K562 (cell line): ENCODE results near the gene ATP6V1A. TPM values are rescaled to one million over a fixed set of nuclear protein-coding genes. Genes with fewer than 3 reads are reported as not detected.

Experiments
- ATAC-seq: fragments of 200-7000 bp; cut with Tn5 transposase; 3 replicates; pipeline ENCODE4 v1.9.1; 2020; ENCODE audit warnings: moderate library complexity
- BruUV-seq: library from RNA; stranded (reverse); fragments of 400-500 nt; replicated peaks from 2 replicates; lab custom pipeline; 2021; lab: Mats Ljungman, UMichigan
- CTCF ChIA-PET: fragments of 300-600 bp; formaldehyde crosslinking; extraction: SDS; loops from one replicate; lab custom pipeline; 2021; ENCODE audit warnings: low intra/inter-chr PET ratio; lab: Yijun Ruan, JAX
- POLR2A ChIA-PET: fragments of 300-600, 350-650 bp; sonication (Branson Sonifier 250); formaldehyde crosslinking; extraction: SDS; loops from one replicate; lab custom pipeline; 2021; ENCODE audit warnings: antibody characterized with exemption, inconsistent platforms; lab: Yijun Ruan, JAX
- DNase-seq, 4 experiments: peaks; one replicate each; pipeline versions ENCODE4 v3.0.0 to v3.0.0-alpha.2; 2011 to 2018; ENCODE audit warnings: low spot score in 3 of 4, mixed read lengths in 3 of 4; ENCODE audit errors: extremely low read depth in 1 of 4
- FAIRE-seq: peaks from 2 replicates; lab custom pipeline; 2011; peaks lifted over from hg19 to GRCh38; lab: Jason Lieb, UNC
- H2AFZ ChIP-seq: 2 replicates; pipeline ENCODE4 v1.6.0; 2011; ENCODE audit warnings: low read depth, low read length, control low read depth, inconsistent platforms
- H3K27ac ChIP-seq: fragments of 200-600 bp; 3 replicates; pipeline ENCODE4 v1.8.0; 2011; ENCODE audit warnings: low read depth, mild to moderate bottlenecking, control low read depth, inconsistent platforms, low read length, moderate library complexity, mixed read lengths; ENCODE audit errors: extremely low read depth
- H3K27me3 ChIP-seq, 2 experiments: fragments of 300-600 bp in 1 of 2; 2 replicates in 1 of 2; 3 replicates in 1 of 2; pipeline versions ENCODE4 v1.6.0 to v1.8.0; 2011; ENCODE audit warnings: inconsistent platforms in 2 of 2, low read length in 2 of 2, mild to moderate bottlenecking in 1 of 2, mixed read lengths in 1 of 2, moderate library complexity in 1 of 2; ENCODE audit not compliant: control insufficient read depth in 2 of 2, insufficient read depth in 2 of 2
- H3K36me3 ChIP-seq: fragments of 300-600 bp; 3 replicates; pipeline ENCODE4 v1.8.0; 2011; ENCODE audit warnings: mild to moderate bottlenecking, low read length, inconsistent platforms; ENCODE audit not compliant: control insufficient read depth, insufficient read depth
- H3K4me1 ChIP-seq, 2 experiments: fragments of 200-600 bp in 1 of 2; replicated peaks in 1 of 2; 2 replicates in 1 of 2; 3 replicates in 1 of 2; pipeline versions ENCODE4 v1.5.1 to v1.8.0; 2011; ENCODE audit warnings: inconsistent platforms in 2 of 2, low read length in 2 of 2, mild to moderate bottlenecking in 1 of 2, mixed read lengths in 1 of 2, moderate library complexity in 1 of 2; ENCODE audit not compliant: control insufficient read depth in 2 of 2, insufficient read depth in 2 of 2
- H3K4me2 ChIP-seq: 2 replicates; pipeline ENCODE4 v1.6.1; 2011; ENCODE audit warnings: low read length, control low read depth, inconsistent platforms, mixed read lengths; ENCODE audit not compliant: insufficient read depth
- H3K4me3 ChIP-seq: fragments of 200-600 bp; sonication (generic), shearing (Covaris generic); 2 replicates; pipeline ENCODE4 v1.5.1; 2016; ENCODE audit warnings: control low read depth, inconsistent platforms
- H3K79me2 ChIP-seq: fragments of 200-600 bp; 3 replicates; pipeline ENCODE4 v1.8.0; 2011; ENCODE audit warnings: low read length, inconsistent platforms; ENCODE audit not compliant: control insufficient read depth, insufficient read depth
- H3K9ac ChIP-seq, 2 experiments: 2 replicates each; pipeline versions ENCODE4 v1.6.0 to v1.6.1; 2011; ENCODE audit warnings: low read depth in 2 of 2, low read length in 2 of 2, control low read depth in 1 of 2, inconsistent platforms in 1 of 2, mild to moderate bottlenecking in 1 of 2, mixed read lengths in 1 of 2; ENCODE audit not compliant: insufficient read depth in 1 of 2
- H3K9me1 ChIP-seq: one replicate; pipeline ENCODE4 v1.6.0; 2011; ENCODE audit warnings: inconsistent platforms, mild to moderate bottlenecking, low read length, moderate library complexity; ENCODE audit not compliant: control insufficient read depth, insufficient read depth
- H3K9me3 ChIP-seq: replicated peaks from 2 replicates; pipeline ENCODE4 v1.5.1; 2011; ENCODE audit warnings: low read depth, low read length, inconsistent platforms; ENCODE audit not compliant: control insufficient read depth, insufficient read depth
- H4K20me1 ChIP-seq: replicated peaks from 2 replicates; pipeline ENCODE4 v1.6.1; 2011; ENCODE audit warnings: low read length, inconsistent platforms, mixed read lengths; ENCODE audit not compliant: control insufficient read depth, insufficient read depth
- HLTF ChIP-seq: fragments of 450-650 bp; IDR thresholded peaks from 2 replicates; pipeline ENCODE4 v1.6.1; 2016
- IRF2 ChIP-seq: sonication (generic); formaldehyde crosslinking; IDR thresholded peaks from 2 replicates; pipeline ENCODE4 v1.8.1; 2022; ENCODE audit warnings: mild to moderate bottlenecking, missing genetic modification reagents
- MTA3 ChIP-seq: fragments of 450-650 bp; formaldehyde crosslinking; IDR thresholded peaks from 2 replicates; pipeline ENCODE4 v1.6.1; 2017; ENCODE audit warnings: mild to moderate bottlenecking, borderline replicate concordance
- NFATC3 ChIP-seq: fragments of 450-650 bp; IDR thresholded peaks from 2 replicates; pipeline ENCODE4 v1.6.1; 2017; ENCODE audit warnings: mild to moderate bottlenecking
- NR1H2 ChIP-seq: sonication (generic); formaldehyde crosslinking; IDR thresholded peaks from 2 replicates; pipeline ENCODE4 v1.4.0; 2020; ENCODE audit warnings: mild to moderate bottlenecking, missing genetic modification reagents
- POLR2G ChIP-seq: fragments of 200-400 bp; formaldehyde crosslinking; IDR thresholded peaks from 2 replicates; pipeline ENCODE4 v1.6.1; 2017; ENCODE audit warnings: low read depth, mild to moderate bottlenecking, antibody characterized with exemption, low read length, moderate library complexity
- ZBTB1 ChIP-seq: sonication (generic); formaldehyde crosslinking; IDR thresholded peaks from 2 replicates; pipeline ENCODE4 v1.8.1; 2023; ENCODE audit warnings: missing genetic modification reagents, low read depth, mild to moderate bottlenecking, borderline replicate concordance
- WGBS: fragments of 100-300 bp; shearing (Covaris generic); methylation state at CpG from one replicate; pipeline ENCODE4 v1.1.6; 2016; ENCODE audit warnings: low coverage, mixed read lengths; ENCODE audit not compliant: insufficient coverage; ENCODE audit errors: missing lambda C conversion rate; 5-methylcytosine and 5-hydroxymethylcytosine counted together
- in situ Hi-C: fragments of 300-500 bp; cut with MboI; formaldehyde crosslinking; loops from 4 replicates; pipeline ENCODE4 v1.15.0; 2018; ENCODE audit warnings: inconsistent platforms, mixed read lengths
- intact Hi-C: fragments of 100-400 bp; cut with micrococcal nuclease; formaldehyde crosslinking; loops from 2 replicates; pipeline ENCODE4 v1.14.2; 2022
- polyA plus RNA-seq, 8 experiments: library from polyadenylated mRNA; depleted of rRNA in 4 of 8; stranded (reverse) in 5 of 8; unstranded in 3 of 8; fragments of >200 nt; fragmentation: Nextera tagmentation in 2 of 8; fragmentation: Illumina TruSeq in 1 of 8; extraction: Ambion mirVana in 2 of 8; extraction: Trizol in 1 of 8; gene quantifications; 2 replicates each; pipeline versions ENCODE4 v1.2.1 to v1.2.3, GENCODE V29; 2011 to 2014; ENCODE audit warnings: inconsistent platforms in 1 of 8, missing spikeins in 1 of 8
- total RNA-seq, 7 experiments: library from RNA; depleted of rRNA in 6 of 7; stranded (reverse); fragments of >200 nt in 6 of 7; fragmentation: Illumina TruSeq in 2 of 7; extraction: Trizol in 2 of 7; gene quantifications; 2 replicates each; pipeline versions ENCODE4 v1.2.1 to v1.2.3, GENCODE V29; 2011 to 2021; ENCODE audit warnings: low replicate concordance in 1 of 7

ATP6V1A gene
- total and polyA plus RNA-seq, 9 of the 15 experiments (the other 6 are each of a cell fraction or from before 2014, with no cell fraction given): 23.6 to 57.1 (median 39.9) TPM

GRCh38 chr3:113731694-113732093 is 15.1 kb upstream of the ATP6V1A start:
- no peak overlapping the region for H3K4me2 ChIP-seq
- H4K20me1 ChIP-seq: peaks cover 12% of the 10 kb centered on the region
- 94% methylated on average over 4 of the region's 4 CpGs for WGBS
- ChIA-PET CTCF (no interaction called here), POLR2A (interaction anchor here (1.2 kb wide), 1 partner anchor 9 kb away, joined by 3 read pairs; no protein-coding TSS in a partner anchor)
- FAIRE-seq (no peak), ATAC-seq (no peak)
- H2AFZ ChIP-seq: no peak overlapping the region
- BruUV-seq: no TSS peak
- no peaks in the 10 kb centered on the region for H3K27me3 ChIP-seq
- intact Hi-C loops: loop anchor here (10.0 kb wide), 1 partner anchor 423 kb away; no protein-coding TSS in a partner anchor
- no peaks in the 10 kb centered on the region for H3K9me1 ChIP-seq
- TF ChIP-seq NR1H2 (CRISPR knock-in tag): no peak
- TF ChIP-seq HLTF: no peak
- no peak for TF ChIP-seq NFATC3
- TF ChIP-seq MTA3: no peak
- TF ChIP-seq POLR2G: no peak
- TF ChIP-seq ZBTB1 (CRISPR knock-in tag): no peak
- no peak for TF ChIP-seq IRF2 (CRISPR knock-in tag)
- TF ChIP-seq, all 486 proteins: peak for 0
- in situ Hi-C loops: no loop called here
- Histone ChIP-seq H3K9ac (no peak overlapping the region), H3K27ac (no peak overlapping the region), H3K4me1 (no peaks in the 10 kb centered on the region), H3K36me3 (peaks cover 71% of the 10 kb centered on the region), H3K79me2 (peaks cover 100% of the 10 kb centered on the region), H3K9me3 (no peaks in the 10 kb centered on the region; the same call in 1 of the 2 replicates), H3K4me3 (no peak overlapping the region)
- no peak for DNase-seq
